ENCODE results near the gene STK38. TPM values are rescaled to one million over a fixed set of nuclear protein-coding genes. Genes with fewer than 3 reads are reported as not detected.

Gene STK38
- total and polyA plus RNA-seq, 2 of the 13 experiments (the other 11 are each of a cell fraction or from before 2014, with no cell fraction given): 10.3 to 20.7 TPM

DNA sequence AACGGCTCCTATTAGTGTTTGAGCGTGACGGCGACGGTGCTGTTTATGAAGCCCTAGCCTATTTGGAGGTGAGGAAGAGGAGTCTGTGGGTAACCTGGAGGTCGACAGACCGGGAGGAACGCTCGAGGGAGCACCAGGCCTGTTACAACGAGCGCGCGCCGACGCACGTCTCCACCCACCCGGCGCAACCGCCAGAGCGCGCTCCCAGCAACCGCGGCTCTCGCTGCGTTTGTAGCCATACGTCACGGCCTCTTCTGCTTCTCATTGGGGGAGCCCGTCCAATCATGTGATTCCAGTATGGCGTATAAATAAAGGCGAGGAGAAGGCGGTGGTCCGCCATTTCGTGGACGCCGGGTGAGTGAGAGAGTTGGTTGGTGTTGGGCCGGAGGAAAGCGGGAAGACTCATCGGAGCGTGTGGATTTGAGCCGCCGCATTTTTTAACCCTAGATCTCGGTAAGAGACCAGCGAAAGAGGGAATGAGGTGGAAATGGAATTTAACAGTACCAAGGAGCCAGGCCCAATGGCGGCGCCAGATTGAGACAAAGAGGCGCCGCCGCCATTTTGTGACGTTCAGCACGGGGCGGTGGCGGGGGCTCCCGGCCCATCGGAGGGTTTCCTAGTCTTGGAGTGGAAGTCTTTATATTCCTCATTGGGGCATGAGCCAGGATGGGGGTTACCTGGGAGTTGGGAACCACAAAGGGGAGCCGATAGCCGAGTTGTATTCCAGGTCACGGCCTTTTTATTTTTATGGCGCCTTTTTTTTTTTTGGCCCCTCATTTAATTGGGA is 46.9 kb upstream of the STK38 start, which contains the start of gene SRSF3 (continued):
- TF ChIP-seq, protein P1, sequence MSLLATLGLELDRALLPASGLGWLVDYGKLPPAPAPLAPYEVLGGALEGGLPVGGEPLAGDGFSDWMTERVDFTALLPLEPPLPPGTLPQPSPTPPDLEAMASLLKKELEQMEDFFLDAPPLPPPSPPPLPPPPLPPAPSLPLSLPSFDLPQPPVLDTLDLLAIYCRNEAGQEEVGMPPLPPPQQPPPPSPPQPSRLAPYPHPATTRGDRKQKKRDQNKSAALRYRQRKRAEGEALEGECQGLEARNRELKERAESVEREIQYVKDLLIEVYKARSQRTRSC (CRISPR knock-in tag; IDR thresholded peaks at IDR 0.05; ENCODE audit: low read depth): no peak
- TF ChIP-seq RBM22 (optimal IDR thresholded peaks at IDR 0.05; ENCODE audit: low read length): peak; percentile 92
- no peak for TF ChIP-seq SP1 (IDR thresholded peaks at IDR 0.05)
- 0 out of 2 replicates have a peak, but pooled peaks have one; percentile 64 for TF ChIP-seq SP1 (CRISPR knock-in tag; IDR thresholded peaks at IDR 0.05)
- no peak for TF ChIP-seq ZNF773 (CRISPR knock-in tag; IDR thresholded peaks at IDR 0.05; ENCODE audit: borderline replicate concordance)
- peak; percentile 99 for TF ChIP-seq HOXA3 (CRISPR knock-in tag; IDR thresholded peaks at IDR 0.05)
- TF ChIP-seq, protein P2, sequence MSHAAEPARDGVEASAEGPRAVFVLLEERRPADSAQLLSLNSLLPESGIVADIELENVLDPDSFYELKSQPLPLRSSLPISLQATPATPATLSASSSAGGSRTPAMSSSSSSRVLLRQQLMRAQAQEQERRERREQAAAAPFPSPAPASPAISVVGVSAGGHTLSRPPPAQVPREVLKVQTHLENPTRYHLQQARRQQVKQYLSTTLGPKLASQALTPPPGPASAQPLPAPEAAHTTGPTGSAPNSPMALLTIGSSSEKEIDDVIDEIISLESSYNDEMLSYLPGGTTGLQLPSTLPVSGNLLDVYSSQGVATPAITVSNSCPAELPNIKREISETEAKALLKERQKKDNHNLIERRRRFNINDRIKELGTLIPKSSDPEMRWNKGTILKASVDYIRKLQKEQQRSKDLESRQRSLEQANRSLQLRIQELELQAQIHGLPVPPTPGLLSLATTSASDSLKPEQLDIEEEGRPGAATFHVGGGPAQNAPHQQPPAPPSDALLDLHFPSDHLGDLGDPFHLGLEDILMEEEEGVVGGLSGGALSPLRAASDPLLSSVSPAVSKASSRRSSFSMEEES (CRISPR knock-in tag; IDR thresholded peaks at IDR 0.05): peak; percentile 86
- peak; percentile 88 for TF ChIP-seq GATA4 (IDR thresholded peaks at IDR 0.05; ENCODE audit: borderline replicate concordance, low read depth)
- peak; percentile 70 for TF ChIP-seq SKI (IDR thresholded peaks at IDR 0.05; ENCODE audit: partially characterized antibody)
- peak; percentile 84; the same call in 1 of the 2 replicates for TF ChIP-seq ZNF558 (CRISPR knock-in tag; IDR thresholded peaks at IDR 0.05; ENCODE audit: borderline replicate concordance)
- TF ChIP-seq ZNF569 (CRISPR knock-in tag; IDR thresholded peaks at IDR 0.05; ENCODE audit: borderline replicate concordance): 0 out of 2 replicates have a peak, but pooled peaks have one; percentile 76
- TF ChIP-seq ZNF598 (CRISPR knock-in tag; IDR thresholded peaks at IDR 0.05; ENCODE audit: borderline replicate concordance): peak; percentile 73; the same call in 1 of the 2 replicates
- TF ChIP-seq MXD4 (CRISPR knock-in tag; IDR thresholded peaks at IDR 0.05): peak; percentile 85
- peak; percentile 31; the same call in 1 of the 2 replicates for TF ChIP-seq RFX3 (CRISPR knock-in tag; IDR thresholded peaks at IDR 0.05)
- peak; percentile 91 for TF ChIP-seq ZNF557 (CRISPR knock-in tag; IDR thresholded peaks at IDR 0.05)
- TF ChIP-seq, protein P3, sequence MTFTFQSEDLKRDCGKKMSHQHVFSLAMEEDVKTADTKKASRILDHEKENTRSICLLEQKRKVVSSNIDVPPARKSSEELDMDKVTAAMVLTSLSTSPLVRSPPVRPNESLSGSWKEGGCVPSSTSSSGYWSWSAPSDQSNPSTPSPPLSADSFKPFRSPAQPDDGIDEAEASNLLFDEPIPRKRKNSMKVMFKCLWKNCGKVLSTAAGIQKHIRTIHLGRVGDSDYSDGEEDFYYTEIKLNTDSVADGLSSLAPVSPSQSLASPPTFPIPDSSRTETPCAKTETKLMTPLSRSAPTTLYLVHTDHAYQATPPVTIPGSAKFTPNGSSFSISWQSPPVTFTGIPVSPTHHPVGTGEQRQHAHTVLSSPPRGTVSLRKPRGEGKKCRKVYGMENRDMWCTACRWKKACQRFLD (CRISPR knock-in tag; IDR thresholded peaks at IDR 0.05; ENCODE audit: borderline replicate concordance): peak; percentile 24
- TF ChIP-seq, protein P4, sequence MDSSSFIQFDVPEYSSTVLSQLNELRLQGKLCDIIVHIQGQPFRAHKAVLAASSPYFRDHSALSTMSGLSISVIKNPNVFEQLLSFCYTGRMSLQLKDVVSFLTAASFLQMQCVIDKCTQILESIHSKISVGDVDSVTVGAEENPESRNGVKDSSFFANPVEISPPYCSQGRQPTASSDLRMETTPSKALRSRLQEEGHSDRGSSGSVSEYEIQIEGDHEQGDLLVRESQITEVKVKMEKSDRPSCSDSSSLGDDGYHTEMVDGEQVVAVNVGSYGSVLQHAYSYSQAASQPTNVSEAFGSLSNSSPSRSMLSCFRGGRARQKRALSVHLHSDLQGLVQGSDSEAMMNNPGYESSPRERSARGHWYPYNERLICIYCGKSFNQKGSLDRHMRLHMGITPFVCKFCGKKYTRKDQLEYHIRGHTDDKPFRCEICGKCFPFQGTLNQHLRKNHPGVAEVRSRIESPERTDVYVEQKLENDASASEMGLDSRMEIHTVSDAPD (CRISPR knock-in tag; IDR thresholded peaks at IDR 0.05): peak; percentile 88
- TF ChIP-seq MTA3 (CRISPR knock-in tag; IDR thresholded peaks at IDR 0.05): no peak
- TF ChIP-seq NFYC (CRISPR knock-in tag; IDR thresholded peaks at IDR 0.05): peak; percentile 91
- no peak for TF ChIP-seq ZNF30 (CRISPR knock-in tag; IDR thresholded peaks at IDR 0.05)
- no peak for TF ChIP-seq FOXP1 (IDR thresholded peaks at IDR 0.05)
- TF ChIP-seq FOXP1 (CRISPR knock-in tag; IDR thresholded peaks at IDR 0.05): peak; percentile 32; the same call in 1 of the 2 replicates
- peak; percentile 68; the same call in 1 of the 2 replicates for TF ChIP-seq ZBTB21 (CRISPR knock-in tag; IDR thresholded peaks at IDR 0.05)
- TF ChIP-seq RAD51 (IDR thresholded peaks at IDR 0.05; ENCODE audit: borderline replicate concordance): peak; percentile 81
- no peak for TF ChIP-seq ARHGAP35 (CRISPR knock-in tag; IDR thresholded peaks at IDR 0.05; ENCODE audit: borderline replicate concordance)
